Measurements from ENCODE around the gene AUP1. TPM values are rescaled to one million over a fixed set of nuclear protein-coding genes. Genes with fewer than 3 reads are reported as not detected.

The AUP1 gene
- total and polyA plus RNA-seq, 2 of the 4 experiments (the other 2 are of a cell fraction) = 47.5 to 100.0 TPM

DNA sequence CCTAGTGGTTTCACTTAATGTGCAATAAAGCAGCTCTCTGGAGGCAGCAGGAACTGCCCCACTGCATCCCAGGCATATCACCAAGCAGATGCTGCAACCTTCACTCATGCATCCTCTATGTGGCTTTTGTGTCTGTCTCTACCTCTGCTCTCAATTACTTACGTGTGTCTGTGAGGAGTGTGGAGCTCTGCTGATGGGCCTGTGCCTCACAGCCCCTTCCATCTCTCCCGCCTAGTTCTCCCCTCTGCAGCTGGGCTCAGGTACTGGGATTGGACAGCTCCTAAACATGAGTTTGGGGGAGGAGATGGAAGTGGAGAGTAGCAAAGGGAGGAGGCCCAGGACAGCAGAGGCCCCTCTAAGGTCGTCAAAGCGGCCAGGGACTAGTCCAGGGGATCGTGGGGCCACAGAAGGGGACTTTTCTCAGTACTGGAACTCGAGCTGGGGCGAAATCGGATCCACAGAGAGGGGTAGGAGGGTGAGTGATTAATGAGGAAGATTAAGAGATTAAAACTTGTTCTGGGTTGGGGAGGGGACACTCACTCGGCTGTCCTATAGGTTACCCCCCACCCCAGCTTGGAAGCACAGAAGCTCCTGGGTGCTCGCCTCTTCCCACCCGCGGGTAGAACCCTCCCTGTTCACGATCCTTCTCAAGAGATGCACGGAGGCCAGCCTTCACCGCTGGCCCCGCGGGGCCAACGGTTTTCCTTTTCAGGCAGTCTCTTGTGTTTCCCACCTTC lies 28.0 kb downstream of the AUP1 start:
- in situ Hi-C loops (cut with MboI; ENCODE audit: low sequenced_read_pairs) (no loop called here), intact Hi-C loops (cut with micrococcal nuclease) (no loop called here), dilution Hi-C loops (cut with HindIII; ENCODE audit: low sequenced_read_pairs, unreplicated experiment) (no loop called here)
- Histone ChIP-seq H3K4me2 (ENCODE audit: low read depth, low read length) (no peak overlapping the region), H3K36me3 (ENCODE audit: control insufficient read depth, insufficient read depth, low read length) (peaks cover 16% of the 10 kb centered on the region), H2AFZ (replicated peaks; ENCODE audit: low read length, poor library complexity) (no peak overlapping the region), H3K14ac (replicated peaks; ENCODE audit: low read depth, low read length) (no peak overlapping the region), H4K20me1 (ENCODE audit: insufficient read depth, low read length) (no peaks in the 10 kb centered on the region), H3K18ac (ENCODE audit: low read depth, low read length) (no peak overlapping the region), H2AK9ac (replicated peaks; ENCODE audit: low read depth, low read length, poor library complexity) (peak overlapping the region; percentile 13), H4K5ac (ENCODE audit: low read depth, low read length) (no peak overlapping the region), H3K9ac (ENCODE audit: low read depth, low read length) (no peak overlapping the region), H3K56ac (ENCODE audit: extremely low read depth, insufficient read depth, low read length) (no peak overlapping the region), H4K91ac (ENCODE audit: insufficient read depth, low read depth, low read length) (no peak overlapping the region), H2BK120ac (ENCODE audit: low read depth, low read length) (no peak overlapping the region), H3K23ac (ENCODE audit: low read depth, low read length) (no peak overlapping the region), H3K27me3 (ENCODE audit: control insufficient read depth, insufficient read depth, low read length) (peaks cover 38% of the 10 kb centered on the region), H2AK5ac (ENCODE audit: low read depth, low read length) (no peak overlapping the region; the same call in 1 of the 2 replicates), H2BK15ac (ENCODE audit: low read depth, low read length) (no peak overlapping the region), H3K4me3 (ENCODE audit: insufficient read depth, low read depth, low read length) (no peak overlapping the region), H2BK20ac (ENCODE audit: low read depth, low read length) (no peak overlapping the region), H3K4me1 (ENCODE audit: control insufficient read depth, insufficient read depth, low read length) (peaks cover 20% of the 10 kb centered on the region), H3K79me1 (ENCODE audit: low read depth in 1 of 2, low read length in 2 of 2) (peaks cover 8 to 31% of the 10 kb centered on the region in 2 experiments), H2BK5ac (ENCODE audit: low read depth, low read length, poor library complexity, severe bottlenecking) (no peak overlapping the region), H3K9me3 (ENCODE audit: control insufficient read depth, insufficient read depth, low read length) (no peaks in the 10 kb centered on the region), H4K8ac (ENCODE audit: low read depth in 2 of 2, low read length in 2 of 2) (no peak overlapping the region), H3K9me1 (ENCODE audit: insufficient read depth, low read length) (peaks cover 4% of the 10 kb centered on the region), H3K27ac (ENCODE audit: insufficient read depth, low read length) (no peak overlapping the region), H3K4ac (ENCODE audit: low read depth, low read length) (no peak overlapping the region)
- TF ChIP-seq CHD1 (IDR thresholded peaks at IDR 0.05; ENCODE audit: low read depth, low read length) (no peak), MAFK (IDR thresholded peaks at IDR 0.05; ENCODE audit: low read depth, low read length) (no peak)
- POLR2A ChIA-PET (ENCODE audit: unreplicated experiment) = no interaction called here
- 61% methylated on average over 10 of the region's 18 CpGs; no CpG with 5 or more reads in 1 of the 2 experiments for WGBS, 2 experiments (ENCODE audit: extremely low coverage in 2 of 2, insufficient read length in 1 of 2)
- CTCF ChIA-PET = interaction anchor here (0.6 kb wide), 1 partner anchor 13 kb away, joined by 3 read pairs; no protein-coding TSS in a partner anchor
- no peak for DNase-seq
- BruUV-seq (replicated peaks) = no TSS peak
- no peak for ATAC-seq (ENCODE audit: low read depth)

Measured in IMR-90 (cell line).